Naive thymus-derived CD4-positive, alpha-beta T cell (primary cell): ENCODE measurements around the gene GJA3. TPM values are rescaled to one million over a fixed set of nuclear protein-coding genes. Genes with fewer than 3 reads are reported as not detected.
A peak's percentile ranks its signal among the peaks of the same experiment; 100 is the strongest.

Source experiments
- ATAC-seq: fragments of 150-1000 bp; cut with Tn5 transposase; 2 replicates; pipeline ENCODE4 v1.10.0; 2021; ENCODE audit warnings: mild to moderate bottlenecking, moderate library complexity
- CTCF ChIA-PET: fragments of 350-600 bp; sonication (Branson Sonifier 250); formaldehyde crosslinking; loops from one replicate; lab custom pipeline; 2021; ENCODE audit warnings: antibody characterized with exemption; lab: Charles Lee
- POLR2A ChIA-PET: fragments of 350-600 bp; sonication (Branson Sonifier 250); formaldehyde crosslinking; loops from one replicate; lab custom pipeline; 2021; ENCODE audit warnings: antibody characterized with exemption, inconsistent platforms; lab: Charles Lee
- DNase-seq, 9 donors: peaks; one replicate each; pipeline versions ENCODE4 v3.0.0 to v3.0.0-alpha.2; 2020 to 2022; ENCODE audit warnings: mixed read lengths in 1 of 9
- H3K27ac ChIP-seq: one replicate; pipeline ENCODE4 v1.7.0; 2013; ENCODE audit warnings: mild to moderate bottlenecking, low read depth, low read length, moderate library complexity
- H3K27me3 ChIP-seq, 2 donors: one replicate each; pipeline ENCODE4 v1.7.0; 2013; ENCODE audit warnings: low read length in 2 of 2, mild to moderate bottlenecking in 2 of 2, moderate library complexity in 2 of 2; ENCODE audit not compliant: control insufficient read depth in 2 of 2, insufficient read depth in 2 of 2
- H3K36me3 ChIP-seq, 3 experiments: 1 replicate in 2 of 3; 2 replicates in 1 of 3; pipeline ENCODE4 v1.7.0; 2013; ENCODE audit warnings: low read length in 3 of 3, mild to moderate bottlenecking in 3 of 3, moderate library complexity in 1 of 3; ENCODE audit not compliant: insufficient read depth in 3 of 3, control insufficient read depth in 2 of 3
- H3K4me1 ChIP-seq, 2 donors: one replicate each; pipeline ENCODE4 v1.7.0; 2013; ENCODE audit warnings: low read length in 2 of 2, mild to moderate bottlenecking in 2 of 2, moderate library complexity in 1 of 2; ENCODE audit not compliant: control insufficient read depth in 2 of 2, insufficient read depth in 2 of 2
- H3K4me3 ChIP-seq: 2 replicates; pipeline ENCODE4 v1.7.0; 2013; ENCODE audit warnings: mild to moderate bottlenecking, low read length
- H3K9me3 ChIP-seq, 3 experiments: 1 replicate in 2 of 3; 2 replicates in 1 of 3; pipeline ENCODE4 v1.7.0; 2013; ENCODE audit warnings: low read length in 3 of 3; ENCODE audit not compliant: control insufficient read depth in 2 of 3
- H3K27ac Mint-ChIP-seq, 9 donors: one replicate each; pipeline ENCODE4 v1.8.0; 2020 to 2022; ENCODE audit warnings: mixed read lengths in 9 of 9, mild to moderate bottlenecking in 8 of 9, moderate library complexity in 5 of 9, inconsistent platforms in 2 of 9
- H3K27me3 Mint-ChIP-seq, 5 donors: one replicate each; pipeline ENCODE4 v1.8.0; 2021 to 2022; ENCODE audit warnings: mixed read lengths in 5 of 5, mild to moderate bottlenecking in 1 of 5
- H3K36me3 Mint-ChIP-seq, 5 donors: one replicate each; pipeline ENCODE4 v1.8.0; 2020 to 2022; ENCODE audit warnings: mixed read lengths in 5 of 5, mild to moderate bottlenecking in 3 of 5, inconsistent platforms in 1 of 5
- H3K4me1 Mint-ChIP-seq, 7 donors: one replicate each; pipeline ENCODE4 v1.8.0; 2020 to 2022; ENCODE audit warnings: mixed read lengths in 7 of 7, mild to moderate bottlenecking in 3 of 7, inconsistent platforms in 1 of 7
- H3K4me3 Mint-ChIP-seq, 10 donors: one replicate each; pipeline ENCODE4 v1.8.0; 2020 to 2022; ENCODE audit warnings: mild to moderate bottlenecking in 10 of 10, mixed read lengths in 10 of 10, moderate library complexity in 6 of 10, inconsistent platforms in 2 of 10
- H3K9me3 Mint-ChIP-seq, 11 donors: one replicate each; pipeline ENCODE4 v1.8.0; 2020 to 2022; ENCODE audit warnings: mixed read lengths in 11 of 11, mild to moderate bottlenecking in 4 of 11, inconsistent platforms in 1 of 11, moderate library complexity in 1 of 11
- intact Hi-C, 2 donors: fragments of 100-400 bp; cut with micrococcal nuclease; formaldehyde crosslinking; loops; one replicate each; pipeline ENCODE4 v1.15.1; 2023
- polyA plus RNA-seq, 2 donors: library from polyadenylated mRNA; unstranded; fragments of 300-500 nt; fragmentation: Illumina TruSeq; gene quantifications; one replicate each; pipeline ENCODE4 v1.2.3, GENCODE V29; 2021
- total RNA-seq, 6 experiments: library from RNA in 5 of 6; stranded (reverse) in 5 of 6; gene quantifications; 1 replicate in 5 of 6; 2 replicates in 1 of 6; pipeline ENCODE4 v1.2.3 and lab custom pipeline; 2021 to 2026

Gene GJA3
- under 1 TPM in 3 of 5 experiments, not detected in 2; 0.05 to 0.17 (median 0.08) TPM for total RNA-seq
- under 1 TPM in 1 of 2 donors, not detected in 1; 0.06 TPM for polyA plus RNA-seq
- not detected for total RNA-seq (lab: John Stamatoyannopoulos, UW)

DNA sequence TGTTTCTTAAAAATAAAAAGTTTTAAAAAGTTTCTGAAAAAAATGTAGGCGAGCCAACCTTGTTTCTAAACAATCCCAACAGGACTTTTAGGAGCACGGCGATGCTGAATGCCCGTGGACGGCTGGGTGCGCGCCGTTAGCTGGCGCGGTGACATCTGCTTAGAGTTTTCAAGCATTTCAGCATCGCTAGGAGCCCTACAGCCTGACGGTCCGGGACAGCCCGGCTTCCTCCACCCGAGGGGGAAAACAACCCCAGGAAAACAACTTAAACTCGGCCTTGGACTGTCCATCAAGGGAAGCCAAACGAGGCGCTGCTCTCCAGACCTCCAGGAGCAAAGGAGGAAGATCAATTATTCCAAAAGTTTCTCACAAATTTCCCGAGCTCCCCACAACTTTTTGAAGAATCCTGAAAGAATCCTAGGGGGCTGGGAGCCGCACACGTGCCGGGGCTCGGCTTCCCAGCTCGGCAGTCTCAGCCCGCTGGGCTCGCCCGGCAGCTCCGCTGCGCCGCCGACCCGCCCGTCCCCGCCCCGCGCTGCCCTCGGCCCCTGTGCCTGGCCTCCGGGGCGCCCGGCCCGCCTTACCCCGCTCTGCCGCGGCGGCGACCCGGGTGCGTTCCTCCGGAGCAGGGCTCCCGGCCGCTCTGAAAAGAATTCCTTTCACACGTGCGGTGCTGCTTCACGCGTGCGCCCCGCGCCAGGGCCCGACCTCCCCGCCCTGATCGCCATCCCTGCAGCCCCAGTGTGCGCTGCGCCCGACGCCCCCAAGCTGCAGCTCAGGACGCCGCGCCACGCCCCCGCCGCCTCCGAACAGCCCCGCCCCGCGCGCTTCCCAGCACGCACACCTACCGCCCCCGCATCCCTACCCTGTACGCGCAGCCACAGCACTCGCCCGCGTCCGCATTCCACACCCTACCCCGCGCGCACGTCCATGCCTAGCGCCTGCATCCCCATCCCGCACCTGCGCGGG lies at the start of gene GJA3:
TSS of gene GJA3 (minus strand) at position 747 of the 969 bp plus-strand sequence. CDS start 17,764 bp downstream, outside the sequence.
- peak in 8 of 9 donors; percentile 30 to 61 (median 44) for DNase-seq
- H3K36me3 ChIP-seq = no peaks in the 10 kb centered on the region
- no peak within 1 kb of the TSS for H3K27ac ChIP-seq
- no peaks in the 10 kb centered on the region for H3K36me3 Mint-ChIP-seq
- peaks cover 0 to 27% of the 10 kb centered on the region in 2 donors for H3K27me3 ChIP-seq
- intact Hi-C loops = loop anchor here (2.0 to 10.0 kb wide), 5 partner anchors 96 to 1496 kb away; partner anchors contain the start of gene PSPC1 (in 1 of the 2)
- peak within 1 kb of the TSS; percentile 78 to 90 (median 86) for H3K4me3 Mint-ChIP-seq
- ChIA-PET CTCF (no interaction called here), POLR2A (interaction anchor here (1.8 kb wide), 1 partner anchor 42 kb away, joined by 10 read pairs; no protein-coding TSS in a partner anchor)
- H3K9me3 Mint-ChIP-seq = peaks cover 0 to 4% (median 0%) of the 10 kb centered on the region in 11 donors
- H3K27me3 Mint-ChIP-seq = peaks cover 18 to 72% (median 43%) of the 10 kb centered on the region in 5 donors
- no peaks in the 10 kb centered on the region for H3K9me3 ChIP-seq
- peak within 1 kb of the TSS in 3 of 9 donors; percentile 51 to 72 (median 55) for H3K27ac Mint-ChIP-seq
- peak within 1 kb of the TSS; percentile 43 for H3K4me3 ChIP-seq
- H3K4me1 ChIP-seq = peaks cover 5 to 6% of the 10 kb centered on the region in 2 donors
- H3K4me1 Mint-ChIP-seq = peaks cover 0 to 22% (median 13%) of the 10 kb centered on the region in 7 donors
- peak; percentile 68 for ATAC-seq

DNA sequence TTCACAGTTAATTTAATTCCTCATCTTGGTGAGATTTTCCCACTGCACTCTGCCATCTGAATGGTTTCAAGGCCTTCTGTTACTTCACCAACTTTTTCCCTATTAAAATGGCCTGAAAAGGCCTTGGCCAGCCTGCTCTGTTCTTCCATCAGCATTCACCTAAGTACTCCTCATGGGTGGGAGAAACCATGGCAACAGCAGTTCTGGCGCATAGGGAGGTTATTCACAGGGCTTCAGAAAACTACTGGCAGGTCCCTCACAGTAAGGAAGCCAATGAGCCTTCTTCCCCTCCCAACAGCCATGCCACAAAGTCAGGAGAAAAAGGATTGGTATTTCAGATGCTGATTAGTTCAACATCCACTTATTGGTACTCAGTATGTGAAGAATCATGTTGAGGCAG lies 49.1 kb upstream of the GJA3 start:
- Mint-ChIP-seq H3K36me3 (peaks cover 0 to 7% (median 0%) of the 10 kb centered on the region in 5 donors), H3K27ac (no peak overlapping the region), H3K4me3 (no peak overlapping the region), H3K27me3 (peaks cover 0 to 42% (median 19%) of the 10 kb centered on the region in 5 donors), H3K4me1 (peaks cover 0 to 4% (median 0%) of the 10 kb centered on the region in 7 donors), H3K9me3 (peaks cover 0 to 10% (median 7%) of the 10 kb centered on the region in 11 donors)
- ChIA-PET POLR2A (no interaction called here), CTCF (no interaction called here)
- no peak overlapping the region for H3K27ac ChIP-seq
- H3K36me3 ChIP-seq = no peaks in the 10 kb centered on the region
- intact Hi-C loops = no loop called here
- no peak for ATAC-seq
- no peaks in the 10 kb centered on the region for H3K9me3 ChIP-seq
- DNase-seq = no peak
- no peak overlapping the region for H3K4me3 ChIP-seq
- H3K4me1 ChIP-seq = no peaks in the 10 kb centered on the region
- no peaks in the 10 kb centered on the region for H3K27me3 ChIP-seq

DNA sequence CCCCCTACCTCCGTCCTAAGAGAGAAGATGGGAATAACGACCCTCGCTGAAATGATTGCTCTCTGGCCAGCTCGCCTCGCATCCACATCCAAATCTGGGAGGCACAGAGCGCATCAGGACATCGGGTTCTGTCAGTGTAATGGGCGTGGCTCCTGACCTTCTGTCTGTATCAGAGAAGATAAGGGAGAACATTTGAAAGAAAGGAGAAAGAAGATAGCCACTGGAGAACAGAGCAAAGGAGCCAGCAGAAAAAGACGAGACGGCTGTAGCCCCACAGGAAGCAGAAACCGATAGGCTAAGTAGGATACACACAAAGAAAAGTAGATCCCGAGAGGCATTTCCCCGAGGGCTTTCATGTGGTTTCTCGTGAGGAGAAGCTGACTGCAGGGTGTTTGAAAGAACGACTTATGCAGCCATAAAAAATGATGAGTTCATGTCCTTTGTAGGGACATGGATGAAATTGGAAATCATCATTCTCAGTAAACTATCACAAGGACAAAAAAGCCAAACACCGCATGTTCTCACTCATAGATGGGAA lies 45.9 kb upstream of the GJA3 start:
- ChIA-PET POLR2A (no interaction called here), CTCF (no interaction called here)
- Mint-ChIP-seq H3K36me3 (peaks cover 0 to 3% (median 0%) of the 10 kb centered on the region in 5 donors), H3K27ac (peak overlapping the region in 1 of 9 donors; percentile 64), H3K4me3 (no peak overlapping the region), H3K9me3 (peaks cover 0 to 7% (median 4%) of the 10 kb centered on the region in 11 donors), H3K27me3 (peaks cover 0 to 32% (median 21%) of the 10 kb centered on the region in 5 donors), H3K4me1 (peaks cover 0 to 4% (median 0%) of the 10 kb centered on the region in 7 donors)
- Histone ChIP-seq H3K27ac (no peak overlapping the region), H3K36me3 (no peaks in the 10 kb centered on the region), H3K27me3 (no peaks in the 10 kb centered on the region), H3K4me1 (no peaks in the 10 kb centered on the region), H3K4me3 (no peak overlapping the region), H3K9me3 (peaks cover 0 to under 1% (median 0%) of the 10 kb centered on the region in 3 experiments)
- intact Hi-C loops = no loop called here
- no peak for DNase-seq
- no peak for ATAC-seq

DNA sequence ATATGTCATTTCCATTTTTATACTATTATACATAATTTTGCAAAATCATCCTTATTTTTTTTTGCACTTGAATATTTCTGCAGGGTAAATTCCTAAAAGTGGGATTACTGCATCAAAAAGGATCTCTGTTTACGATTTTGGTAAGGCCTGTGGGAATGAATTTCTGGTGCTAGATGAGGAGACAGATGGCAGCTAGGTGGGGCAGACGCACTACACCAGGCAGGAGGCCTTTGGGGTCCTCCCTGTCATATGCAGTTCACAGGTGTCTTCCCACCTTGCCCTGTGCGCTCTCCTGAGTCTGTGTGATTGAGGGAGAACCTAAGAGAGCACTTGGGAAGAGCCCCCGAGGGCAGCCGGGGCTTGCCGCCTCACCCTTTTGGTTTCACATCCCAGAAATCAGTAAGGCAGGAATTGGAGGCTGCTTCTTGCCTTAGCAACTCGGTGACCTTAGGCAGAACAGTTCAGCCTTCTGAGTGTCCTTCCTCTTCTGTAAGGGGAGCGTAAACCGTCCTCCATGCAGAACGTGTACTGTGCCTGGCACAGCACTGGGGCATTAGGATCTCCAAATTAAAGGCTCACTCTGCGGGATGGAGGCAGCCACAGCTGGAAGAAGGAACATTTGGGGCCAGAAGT lies 45.3 kb upstream of the GJA3 start:
- CTCF ChIA-PET = no interaction called here
- POLR2A ChIA-PET = no interaction called here
- H3K36me3 Mint-ChIP-seq = peaks cover 0 to 3% (median 0%) of the 10 kb centered on the region in 5 donors

DNA sequence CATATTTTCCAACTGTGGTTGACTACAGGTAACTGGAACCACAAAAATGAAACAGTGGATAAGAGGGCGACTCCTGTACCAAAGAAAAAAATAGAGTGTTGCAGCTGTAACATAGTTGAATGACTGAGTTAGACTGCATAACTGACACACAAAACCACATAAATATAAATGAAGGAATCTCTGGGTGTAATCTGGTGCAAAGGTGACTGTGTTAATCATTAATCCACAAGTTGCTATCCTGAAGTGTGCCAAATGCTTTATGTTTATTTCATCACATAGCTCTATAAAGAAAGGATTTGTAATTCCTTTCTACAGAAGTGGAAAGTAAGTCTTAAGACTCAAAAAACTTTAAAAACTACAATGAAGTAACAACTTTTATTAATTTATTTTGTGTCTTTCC lies 37.9 kb upstream of the GJA3 start:
- intact Hi-C loops = loop anchor here (5.0 to 10.0 kb wide), 6 partner anchors 216 to 629 kb away; partner anchors contain the start of genes EEF1AKMT1 (in 1 of the 2), IFT88 (in 1 of the 2) and IL17D (in 1 of the 2)
- Histone ChIP-seq H3K27me3 (peaks cover 26 to 33% of the 10 kb centered on the region in 2 donors), H3K9me3 (peaks cover 0 to 4% (median 3%) of the 10 kb centered on the region in 3 experiments), H3K4me3 (no peak overlapping the region), H3K4me1 (peaks cover 6 to 14% of the 10 kb centered on the region in 2 donors), H3K27ac (no peak overlapping the region), H3K36me3 (no peaks in the 10 kb centered on the region)
- Mint-ChIP-seq H3K9me3 (peaks cover 0 to 10% (median 2%) of the 10 kb centered on the region in 11 donors), H3K36me3 (peaks cover 0 to 3% (median 0%) of the 10 kb centered on the region in 5 donors), H3K4me1 (peaks cover 9 to 20% (median 12%) of the 10 kb centered on the region in 7 donors), H3K4me3 (no peak overlapping the region), H3K27ac (no peak overlapping the region), H3K27me3 (peaks cover 27 to 63% (median 43%) of the 10 kb centered on the region in 5 donors)
- no peak for ATAC-seq
- no peak for DNase-seq
- ChIA-PET CTCF (interaction anchor here (0.8 kb wide), 1 partner anchor 726 kb away, joined by 4 read pairs; no protein-coding TSS in a partner anchor), POLR2A (no interaction called here)

More for the DNA sequence above, 45.3 kb upstream of the GJA3 start:
- peaks cover 0 to 10% (median 4%) of the 10 kb centered on the region in 11 donors for H3K9me3 Mint-ChIP-seq
- no peak overlapping the region for H3K27ac ChIP-seq
- intact Hi-C loops = no loop called here
- H3K36me3 ChIP-seq = no peaks in the 10 kb centered on the region
- H3K4me3 ChIP-seq = no peak overlapping the region
- no peak overlapping the region for H3K4me3 Mint-ChIP-seq
- DNase-seq = no peak
- no peaks in the 10 kb centered on the region for H3K27me3 ChIP-seq
- peaks cover 0 to 4% (median 3%) of the 10 kb centered on the region in 3 experiments for H3K9me3 ChIP-seq
- H3K27ac Mint-ChIP-seq = no peak overlapping the region
- peaks cover 0 to 4% (median 0%) of the 10 kb centered on the region in 7 donors for H3K4me1 Mint-ChIP-seq
- ATAC-seq = no peak
- no peaks in the 10 kb centered on the region for H3K4me1 ChIP-seq
- peaks cover 0 to 32% (median 23%) of the 10 kb centered on the region in 5 donors for H3K27me3 Mint-ChIP-seq
